Fibroblast of peridontal ligament (primary cell): Measurements from ENCODE around the gene PDE6G.

Experiments
- DNase-seq: peaks from one replicate; pipeline ENCODE4 v3.0.0-alpha.2; 2010; ENCODE audit errors: extremely low read depth

PDE6G gene

DNA sequence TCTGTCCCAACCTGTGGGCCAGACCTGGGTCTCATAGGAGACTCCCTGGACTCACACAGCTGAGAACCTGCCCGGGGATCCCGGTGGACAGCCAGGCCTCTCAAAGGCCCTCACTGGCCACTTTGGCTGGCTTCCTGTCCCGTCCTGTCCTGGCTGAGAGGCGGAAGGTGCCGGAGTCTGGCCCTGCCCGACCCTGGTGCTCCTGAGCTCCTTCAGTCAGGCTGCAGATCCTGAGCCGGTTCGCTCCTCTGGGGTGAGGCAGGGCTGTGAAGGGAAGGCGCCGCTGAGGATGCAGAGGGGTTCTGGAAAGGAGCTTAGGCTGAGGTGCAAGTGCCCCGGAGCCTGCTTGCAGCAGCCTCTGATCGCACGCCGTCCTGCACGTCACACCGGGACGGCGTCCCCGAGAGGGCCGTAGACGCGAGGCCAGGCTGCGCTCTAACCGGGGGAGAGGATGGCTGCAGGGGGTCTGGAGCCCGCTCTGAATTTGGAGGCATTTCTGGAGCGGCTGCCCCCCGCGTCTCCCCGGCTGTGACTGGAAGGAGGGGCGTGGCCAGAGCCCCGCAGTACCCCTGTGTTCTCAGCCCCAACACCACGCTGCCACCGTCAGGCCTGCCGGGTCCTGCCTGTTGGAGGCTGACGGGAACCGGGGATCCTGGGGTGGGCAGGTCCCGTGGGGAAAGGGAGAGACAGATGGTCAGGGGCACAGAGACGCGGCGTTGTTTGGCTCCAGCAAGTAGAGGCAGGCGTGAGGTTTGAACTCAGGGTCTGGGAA lies 31.6 kb upstream of the PDE6G start:
- DNase-seq, result no peak

DNA sequence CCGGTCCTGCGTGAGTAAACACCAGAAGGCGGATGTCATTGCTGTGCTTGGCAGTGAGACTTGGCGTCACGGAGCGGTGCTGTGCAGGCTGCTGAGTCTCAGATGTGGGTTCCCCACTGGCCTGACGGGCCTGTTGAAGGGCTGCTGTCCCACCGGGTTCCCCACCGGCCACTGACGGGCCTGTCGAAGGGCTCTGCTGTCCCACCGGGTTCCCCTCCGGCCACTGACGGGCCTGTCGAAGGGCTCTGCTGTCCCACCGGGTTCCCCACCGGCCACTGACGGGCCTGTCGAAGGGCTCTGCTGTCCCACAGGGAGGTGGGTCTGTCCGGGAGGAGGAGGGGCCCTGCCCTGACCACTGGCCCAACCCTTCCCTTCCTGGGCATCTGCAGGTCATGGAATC lies 30.3 kb upstream of the PDE6G start:
- no peak for DNase-seq

DNA sequence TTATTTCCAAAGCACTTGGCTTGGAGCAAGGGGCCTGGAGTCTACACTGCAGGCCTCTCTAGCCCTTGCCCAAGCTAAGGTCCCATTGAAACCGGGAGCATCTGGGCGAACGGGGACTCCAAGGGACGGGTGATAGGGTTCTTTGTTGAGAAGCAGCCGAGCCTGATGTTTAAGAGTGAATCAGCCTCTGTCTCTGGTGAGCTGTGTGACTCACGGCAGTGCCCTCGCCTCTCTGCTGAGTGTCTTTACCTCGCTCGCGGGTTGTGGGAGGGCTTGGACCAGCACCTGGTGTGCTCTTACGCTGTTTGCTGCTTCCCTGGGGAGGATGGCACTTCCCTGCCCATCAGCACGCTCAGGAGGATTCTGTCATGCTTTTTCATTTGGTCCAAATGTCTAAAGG lies 28.8 kb upstream of the PDE6G start:
- DNase-seq, result peak; percentile 35

- peak; percentile 76 for DNase-seq
Observed at GRCh38 chr17:81684442-81684911, 28.1 kb upstream of the PDE6G start.

DNA sequence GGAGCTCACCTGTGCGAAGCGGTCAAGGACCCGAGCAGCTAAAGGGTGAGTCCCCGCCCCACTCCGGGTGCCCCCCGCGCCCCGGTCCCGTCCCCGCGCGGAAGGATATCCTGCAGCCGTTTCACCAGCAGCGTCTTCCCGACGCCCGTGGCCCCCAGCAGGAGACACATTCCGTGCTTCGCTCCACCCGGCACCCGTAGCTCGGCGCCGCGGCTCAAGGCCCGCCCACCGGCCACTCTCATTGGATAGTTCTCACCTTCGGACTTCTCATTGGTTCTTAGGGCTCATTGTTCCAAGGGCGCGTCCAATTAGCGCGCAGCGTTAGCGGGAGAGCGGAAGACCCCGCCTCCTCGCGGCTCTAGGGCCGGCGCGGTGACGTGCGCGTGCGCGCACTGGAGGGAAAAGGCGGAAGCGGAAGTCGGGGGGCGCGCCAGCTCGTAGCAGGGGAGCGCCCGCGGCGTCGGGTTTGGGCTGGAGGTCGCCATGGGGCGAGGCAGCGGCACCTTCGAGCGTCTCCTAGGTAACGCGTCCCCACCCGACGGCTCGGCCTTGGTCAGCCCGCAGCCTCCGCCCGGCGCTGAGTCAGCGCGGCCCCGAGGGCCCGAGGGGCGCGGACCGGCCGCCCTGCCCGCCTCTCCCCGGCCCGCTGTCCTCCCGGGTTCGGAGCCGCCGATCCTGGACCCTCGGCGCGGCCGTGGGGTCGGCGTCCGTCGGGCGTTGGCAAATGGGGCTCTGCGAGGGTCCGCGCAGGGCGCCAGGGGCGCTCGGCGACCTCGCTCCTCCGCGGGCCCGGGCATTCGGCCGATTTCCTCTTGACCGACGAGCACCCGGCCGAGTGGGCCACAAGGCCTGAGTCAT lies 27.5 kb upstream of the PDE6G start, which contains the start of the genes ARL16 and HGS:
Gene ARL16, minus strand, starts transcription at position 214 of the 858 bp plus-strand sequence. Its CDS starts 44 bp downstream, at position 170.
Gene HGS, plus strand, starts transcription at position 428 of the 858 bp plus-strand sequence. Its CDS starts 56 bp downstream, at position 484.
- peak; percentile 99 for DNase-seq

- DNase-seq, result no peak
Observed at GRCh38 chr17:81683208-81683583, 26.9 kb upstream of the PDE6G start.

GRCh38 chr17:81682565-81683207 lies 26.3 kb upstream of the PDE6G start:
- DNase-seq, result peak; percentile 18

- DNase-seq, result peak; percentile 10
Observed at GRCh38 chr17:81681672-81682071, 25.3 kb upstream of the PDE6G start.

GRCh38 chr17:81680150-81680549 lies 23.8 kb upstream of the PDE6G start:
- DNase-seq, result no peak

GRCh38 chr17:81676906-81677305 lies 20.6 kb upstream of the PDE6G start:
- DNase-seq, result no peak

- peak; percentile 40 for DNase-seq
Observed at GRCh38 chr17:81675515-81676221, 19.3 kb upstream of the PDE6G start.

DNA sequence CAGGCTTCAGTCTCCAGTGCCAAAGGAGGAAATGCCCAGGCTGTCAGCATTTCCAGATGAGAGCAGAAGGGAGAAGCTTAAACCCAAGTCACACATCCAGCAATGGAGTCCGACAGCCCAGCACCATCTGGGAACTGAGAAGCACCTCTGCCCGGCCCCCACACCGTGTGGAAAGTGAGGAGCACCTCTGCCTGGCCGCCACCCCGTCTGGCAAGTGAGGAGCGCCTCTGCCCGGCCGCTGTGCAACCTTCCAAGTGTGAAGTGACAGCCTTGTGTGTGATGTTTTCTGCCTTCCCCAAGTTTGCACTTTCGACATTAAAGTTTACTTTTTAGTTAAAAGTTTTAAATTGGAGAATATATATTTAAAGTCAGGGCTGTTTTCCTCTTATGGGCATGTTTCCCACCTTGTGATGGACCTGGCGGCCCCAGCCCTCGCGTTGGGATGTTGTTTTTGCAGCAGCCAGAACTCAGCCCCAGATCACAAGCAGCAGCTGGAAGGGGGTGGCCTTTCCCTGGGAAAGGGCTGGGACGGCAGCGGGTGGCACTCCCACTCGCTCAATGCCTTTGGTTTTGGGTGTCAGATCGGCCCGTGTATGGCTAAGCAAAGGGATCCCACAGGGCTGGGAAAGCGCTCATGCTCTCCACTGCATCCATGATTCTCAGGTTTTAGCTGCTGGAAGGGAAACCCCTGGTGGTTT lies 17.4 kb upstream of the PDE6G start:
- no peak for DNase-seq

- DNase-seq, result no peak
Observed at GRCh38 chr17:81672954-81673353, 16.6 kb upstream of the PDE6G start.

- DNase-seq, result no peak
Observed at GRCh38 chr17:81672504-81672903, 16.2 kb upstream of the PDE6G start.

GRCh38 chr17:81667754-81668153 lies 11.4 kb upstream of the PDE6G start:
- DNase-seq, result no peak

DNA sequence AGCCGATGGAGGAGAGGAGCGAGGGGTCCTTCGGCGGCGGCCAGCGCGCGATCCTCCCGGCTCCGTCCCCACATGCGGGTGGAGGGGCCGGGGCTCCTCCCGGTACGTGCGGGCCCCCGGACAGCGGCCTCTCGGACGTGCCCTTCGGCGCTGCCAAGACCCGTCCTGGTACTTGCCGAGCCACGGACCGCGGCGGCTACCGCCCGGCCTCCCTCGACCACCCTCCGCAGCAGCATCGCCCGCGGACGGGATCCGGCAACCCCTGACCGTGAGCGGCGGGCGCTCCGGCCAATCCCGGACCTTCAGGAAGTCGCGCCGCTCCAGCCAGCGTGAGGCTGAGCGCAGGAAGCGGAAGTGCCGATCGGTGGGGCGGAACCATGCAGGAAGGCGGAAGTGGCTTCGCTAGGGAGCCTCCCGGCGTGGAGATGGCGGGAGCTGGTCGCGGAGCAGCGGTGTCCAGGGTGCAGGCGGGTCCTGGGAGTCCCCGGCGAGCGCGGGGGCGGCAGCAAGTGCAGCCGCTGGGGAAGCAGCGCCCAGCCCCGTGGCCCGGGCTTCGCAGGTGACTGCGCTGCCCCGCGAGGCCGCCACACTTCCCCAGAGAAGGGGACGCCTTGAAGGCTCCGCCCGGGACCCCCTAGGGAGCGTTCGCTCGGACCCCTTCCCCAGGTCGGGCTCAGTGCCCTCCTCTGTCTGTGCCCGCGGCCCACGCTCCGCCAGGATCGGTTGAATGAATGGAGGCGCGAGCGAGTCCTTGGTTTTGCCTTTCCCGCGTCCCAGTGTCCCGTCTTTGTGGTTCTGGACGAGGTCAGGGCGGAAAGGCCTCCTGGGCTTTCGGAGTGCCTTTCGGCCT lies 10.2 kb upstream of the PDE6G start, which contains the start of the genes CCDC137 and OXLD1:
Gene CCDC137, plus strand, starts transcription at position 396 of the 850 bp plus-strand sequence. Its CDS starts 30 bp downstream, at position 426.
Gene OXLD1, minus strand, starts transcription at position 264 of the 850 bp plus-strand sequence. Its CDS starts 28 bp downstream, at position 236.
- DNase-seq, result peak; percentile 93

- DNase-seq, result no peak
Observed at GRCh38 chr17:81666092-81666341, 9.7 kb upstream of the PDE6G start.

DNA sequence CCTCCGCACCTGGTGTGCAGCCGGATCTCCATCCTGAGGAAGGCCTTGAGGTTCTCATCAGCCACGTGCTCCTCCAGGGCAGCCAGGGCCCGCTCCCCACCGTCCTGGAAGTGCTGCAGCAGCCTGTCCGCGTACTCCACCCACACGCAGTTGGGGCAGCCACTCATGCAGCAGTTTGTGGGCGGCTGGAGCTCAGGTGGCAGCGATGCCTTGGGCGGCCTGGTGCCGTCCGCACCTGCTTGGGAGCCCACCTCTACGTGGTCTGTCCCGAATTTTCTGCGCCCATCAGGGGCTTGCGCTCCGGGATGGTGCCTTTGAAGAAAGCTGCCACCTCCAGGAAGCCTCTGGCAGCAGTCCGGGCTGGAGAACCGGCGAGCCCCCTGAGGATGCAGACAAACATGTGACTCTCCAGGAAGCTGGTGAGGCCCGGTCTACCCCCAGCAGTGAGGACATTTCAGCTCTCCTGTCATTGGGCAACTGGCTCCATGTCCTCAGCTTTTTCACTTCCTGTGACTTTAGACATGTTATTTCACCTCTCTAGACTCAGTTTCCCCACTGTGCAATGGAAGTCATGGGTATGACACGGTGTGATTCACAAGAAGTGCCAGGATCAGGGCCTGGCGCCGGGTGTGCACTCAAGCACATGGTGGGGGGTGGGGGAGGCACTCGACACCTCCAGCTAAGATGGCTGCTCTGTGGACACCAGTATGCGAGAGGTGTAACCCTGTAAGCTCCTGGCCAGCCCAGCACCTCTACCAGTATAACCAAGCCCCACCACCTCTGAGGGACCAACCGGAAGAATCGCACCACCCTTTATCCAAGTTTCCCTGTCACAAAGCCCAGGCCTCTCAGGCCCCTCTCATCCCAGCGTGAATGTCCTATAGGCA lies 9.1 kb upstream of the PDE6G start:
- DNase-seq, result peak; percentile 5

- DNase-seq, result no peak
Observed at GRCh38 chr17:81664051-81664470, 7.7 kb upstream of the PDE6G start.
